GM19468 (cell line): ENCODE results near the gene ALKBH1.
"Not testable (repeated sequence)": the region's sequence is repeated elsewhere in the genome, so short reads cannot be mapped to it uniquely, and the experiment has no call there.

Experiments used
- ATAC-seq: cut with Tn5 transposase; IDR thresholded peaks from one replicate; pipeline ENCODE4 v1.9.1; 2021; ENCODE audit warnings: mild to moderate bottlenecking, moderate library complexity, moderate number of reproducible peaks; ENCODE audit not compliant: unreplicated experiment; ENCODE audit errors: extremely low read depth

ALKBH1 gene

GRCh38 chr14:77681196-77682157, 26.3 kb downstream of the ALKBH1 start:
- ATAC-seq = no peak

GRCh38 chr14:77674931-77675330, 32.9 kb downstream of the ALKBH1 start:
- no peak for ATAC-seq

- no peak for ATAC-seq
Measured at GRCh38 chr14:77673193-77673592, 34.6 kb downstream of the ALKBH1 start.

DNA sequence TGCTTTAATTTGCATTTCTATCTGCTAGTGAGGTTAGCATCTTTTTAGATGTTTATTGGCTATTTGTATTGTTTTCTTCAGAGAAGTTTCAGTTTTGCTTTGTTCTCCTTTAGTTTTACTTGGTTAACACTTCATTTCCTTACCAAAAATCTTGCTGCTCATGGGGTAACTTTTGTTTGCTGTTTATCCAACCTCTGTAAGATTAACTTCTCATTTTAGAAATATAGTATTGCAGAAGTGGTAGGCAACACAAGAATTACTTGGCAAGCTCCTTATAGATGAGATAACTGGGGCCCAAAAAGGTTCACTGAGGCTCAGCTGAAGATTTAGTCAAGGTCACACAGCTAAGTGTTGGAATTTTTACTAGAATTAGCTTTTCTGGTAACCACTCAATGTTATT, 40.5 kb downstream of the ALKBH1 start:
- ATAC-seq = no peak

- ATAC-seq = no peak
Measured at GRCh38 chr14:77663293-77663692, 44.5 kb downstream of the ALKBH1 start.

- ATAC-seq = not testable (repeated sequence)
Measured at GRCh38 chr14:77661562-77661961, 46.3 kb downstream of the ALKBH1 start.

GRCh38 chr14:77660754-77661153, 47.1 kb downstream of the ALKBH1 start:
- ATAC-seq = no peak

- ATAC-seq = no peak
Measured at GRCh38 chr14:77659831-77660230, 48.0 kb downstream of the ALKBH1 start.

- ATAC-seq = no peak
Measured at GRCh38 chr14:77657280-77657679, 50.5 kb downstream of the ALKBH1 start.

DNA sequence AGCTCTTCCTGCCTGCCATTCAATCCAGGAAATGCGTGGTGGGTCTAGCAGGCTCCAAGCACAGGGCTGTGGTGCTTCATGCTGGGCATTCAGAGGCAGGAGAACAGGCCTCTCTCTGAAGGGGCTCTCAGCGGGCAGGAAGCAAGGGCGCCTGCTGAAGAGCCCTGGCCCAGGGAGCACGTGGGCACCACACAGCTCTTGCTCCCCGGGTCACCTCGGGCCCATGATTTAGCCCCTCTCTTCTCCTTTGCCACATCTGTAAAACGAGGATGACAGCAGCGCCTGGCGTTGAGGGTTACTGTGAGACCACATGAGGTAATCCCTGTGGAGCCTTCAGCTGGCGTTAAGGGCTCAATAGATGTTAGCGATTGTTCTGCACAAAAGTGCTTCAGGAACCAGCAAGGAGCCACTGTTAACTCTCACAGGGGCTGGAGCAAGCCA, 53.8 kb downstream of the ALKBH1 start:
- no peak for ATAC-seq

- no peak for ATAC-seq
Measured at GRCh38 chr14:77649326-77649725, 58.5 kb downstream of the ALKBH1 start.

DNA sequence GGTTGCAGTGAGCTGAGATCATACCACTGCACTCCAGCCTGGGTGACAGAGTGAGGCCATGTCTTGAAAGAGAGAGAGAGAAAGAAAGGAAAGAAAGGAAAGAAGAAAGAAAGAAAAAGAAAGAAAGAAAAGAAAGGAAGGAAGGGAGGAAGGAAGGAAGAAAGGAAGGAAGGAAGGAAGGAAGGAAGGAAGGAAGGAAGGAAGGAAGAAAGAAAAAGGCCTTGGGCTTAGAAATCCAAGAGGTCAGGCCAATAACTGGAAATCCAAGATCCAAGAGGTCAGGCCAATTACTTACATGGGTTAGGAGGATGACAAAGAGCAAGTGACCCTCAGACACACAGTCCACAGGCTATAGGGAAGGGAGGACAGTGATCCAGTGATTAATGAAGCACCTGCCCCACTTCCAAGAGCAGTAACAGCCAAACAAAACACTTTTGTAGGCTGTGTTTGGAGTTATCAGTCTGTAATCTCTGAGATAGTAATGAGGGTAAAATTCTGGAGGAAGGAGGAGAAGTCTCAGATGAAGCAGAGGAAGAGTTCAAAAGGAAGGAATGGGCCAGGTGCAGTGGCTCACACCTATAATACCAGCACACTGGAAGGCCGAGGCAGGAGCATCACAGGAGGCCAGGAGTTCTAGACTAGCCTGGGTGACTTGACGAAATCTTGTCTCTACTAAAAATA, 59.2 kb downstream of the ALKBH1 start:
- ATAC-seq = no peak

- no peak for ATAC-seq
Measured at GRCh38 chr14:77647853-77648252, 60.0 kb downstream of the ALKBH1 start.

DNA sequence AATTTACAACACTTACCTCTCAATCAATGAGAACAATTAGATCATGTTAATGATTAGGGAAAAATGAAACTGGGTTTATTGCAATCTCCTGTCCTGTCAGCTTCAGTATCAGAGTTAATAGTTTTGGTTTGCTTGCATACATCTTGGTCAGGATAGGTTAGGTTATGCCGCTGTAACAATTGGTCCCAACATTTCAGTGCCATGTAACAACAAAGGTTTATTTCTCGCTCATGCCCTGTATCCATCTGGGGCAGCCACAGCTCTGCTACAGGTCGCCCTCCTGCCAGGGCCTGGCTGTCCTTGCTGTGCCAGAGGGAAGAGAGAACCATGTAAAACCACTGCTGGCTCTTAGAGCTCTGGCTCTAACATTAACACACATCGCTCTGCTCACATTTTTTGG, 60.9 kb downstream of the ALKBH1 start:
- ATAC-seq = no peak

DNA sequence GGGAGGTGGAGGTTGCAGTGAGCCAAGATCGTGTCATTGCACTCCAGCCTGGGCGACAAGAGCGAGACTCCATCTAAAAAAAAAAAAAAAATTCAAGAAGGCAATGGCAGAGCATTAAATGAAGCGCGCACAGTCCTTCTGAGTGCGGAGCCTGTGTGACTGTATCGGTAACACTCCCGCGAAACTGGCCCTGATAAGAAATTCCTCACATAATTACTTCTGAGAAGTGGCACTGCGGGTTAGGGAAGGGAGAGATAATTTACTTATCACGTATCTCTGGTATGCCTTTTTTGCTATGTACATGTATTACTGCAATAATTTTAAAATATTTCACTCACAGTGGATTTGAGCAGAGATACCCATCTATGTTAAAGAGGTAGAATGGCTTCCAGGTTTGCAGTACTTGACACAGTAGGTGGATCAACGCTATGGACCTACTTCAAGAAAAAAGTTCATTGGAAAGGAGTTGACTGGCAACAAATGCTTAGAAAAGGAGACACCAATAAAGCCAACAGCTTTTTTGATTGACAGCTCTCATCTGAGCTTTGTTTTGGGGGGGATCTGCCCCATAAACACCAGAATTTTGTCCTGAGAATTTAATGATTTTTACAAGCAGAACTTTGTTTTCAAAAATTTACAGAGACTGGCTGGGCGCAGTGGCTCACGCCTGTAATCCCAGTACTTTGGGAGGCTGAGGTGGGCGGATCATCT, 62.1 kb downstream of the ALKBH1 start:
- no peak for ATAC-seq

GRCh38 chr14:77642407-77642806, 65.4 kb downstream of the ALKBH1 start:
- ATAC-seq = no peak

DNA sequence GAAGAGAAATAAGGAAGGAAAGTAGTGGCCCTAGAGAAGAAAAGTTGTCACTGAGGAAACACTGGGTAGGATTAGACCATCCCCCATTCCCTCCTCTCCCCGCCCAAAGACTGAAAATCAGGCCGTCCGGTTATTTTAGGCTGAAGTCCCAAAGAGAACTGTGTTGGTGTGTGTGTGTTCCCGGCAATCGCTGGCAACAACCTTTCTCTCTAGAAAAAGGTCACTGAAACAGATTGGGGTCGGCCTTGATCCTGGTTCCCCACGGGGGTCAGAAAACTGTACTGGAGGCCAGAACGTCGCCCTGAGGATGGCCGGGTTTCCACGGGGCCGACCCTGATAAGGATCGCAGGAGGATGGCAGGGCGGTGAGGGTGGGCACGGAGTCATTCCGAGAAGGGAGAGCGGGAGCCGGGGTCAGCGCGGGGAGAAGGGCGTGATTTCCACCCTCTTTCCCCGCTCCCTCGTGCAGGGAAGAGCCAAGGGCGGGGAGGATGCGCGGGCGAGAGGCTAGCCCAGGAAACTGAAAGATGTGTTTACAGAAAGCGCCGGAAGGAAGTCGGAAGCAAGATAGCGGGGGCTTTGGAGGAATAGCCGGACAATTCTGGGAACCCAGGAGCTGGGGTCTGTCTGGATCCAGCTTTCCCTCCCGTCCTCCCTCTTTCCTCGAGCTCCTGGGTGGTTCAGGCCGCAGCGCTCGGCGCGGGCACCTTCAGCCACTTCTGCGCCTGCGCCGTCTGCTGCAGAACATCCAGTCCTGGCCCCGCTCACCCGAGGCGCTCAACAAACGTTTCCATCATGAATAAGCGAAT, 66.1 kb downstream of the ALKBH1 start:
- ATAC-seq = no peak

DNA sequence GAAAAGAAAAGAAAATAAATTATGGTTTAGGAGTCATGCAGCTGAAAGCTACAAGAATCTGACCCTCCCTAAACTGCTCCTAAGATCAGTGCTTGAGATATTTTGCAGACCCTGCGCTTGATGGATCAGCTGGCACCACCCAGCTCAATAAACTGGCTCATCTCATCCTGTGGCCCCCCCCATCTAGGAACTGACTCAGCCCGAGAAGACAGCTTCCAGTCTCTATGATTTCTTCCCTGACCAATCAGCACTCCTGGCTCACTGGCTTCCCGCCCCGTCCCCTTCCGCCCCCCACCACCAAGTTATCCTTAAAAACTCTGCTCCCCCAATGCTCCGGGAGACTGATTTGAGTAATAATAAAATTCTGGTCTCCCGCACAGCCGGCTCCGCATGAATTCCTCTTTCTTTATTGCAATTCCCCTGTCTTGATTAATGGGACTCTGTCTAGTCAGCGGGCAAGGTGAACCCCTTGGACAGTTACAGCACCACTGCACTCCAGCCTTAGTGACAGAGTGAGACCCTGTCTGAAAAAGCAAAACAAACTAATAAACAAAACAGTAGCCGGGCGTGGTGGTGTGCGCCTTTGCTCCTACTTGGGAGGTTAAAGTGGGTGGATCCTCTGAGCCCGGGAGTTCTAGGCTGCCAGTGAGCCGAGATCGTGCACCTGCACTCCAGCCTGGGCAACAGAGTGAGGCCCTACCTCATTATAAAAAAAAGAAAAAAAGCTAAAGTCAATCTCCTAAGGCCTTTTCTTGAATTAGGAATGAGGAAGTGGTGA, 66.9 kb downstream of the ALKBH1 start:
- ATAC-seq = no peak

DNA sequence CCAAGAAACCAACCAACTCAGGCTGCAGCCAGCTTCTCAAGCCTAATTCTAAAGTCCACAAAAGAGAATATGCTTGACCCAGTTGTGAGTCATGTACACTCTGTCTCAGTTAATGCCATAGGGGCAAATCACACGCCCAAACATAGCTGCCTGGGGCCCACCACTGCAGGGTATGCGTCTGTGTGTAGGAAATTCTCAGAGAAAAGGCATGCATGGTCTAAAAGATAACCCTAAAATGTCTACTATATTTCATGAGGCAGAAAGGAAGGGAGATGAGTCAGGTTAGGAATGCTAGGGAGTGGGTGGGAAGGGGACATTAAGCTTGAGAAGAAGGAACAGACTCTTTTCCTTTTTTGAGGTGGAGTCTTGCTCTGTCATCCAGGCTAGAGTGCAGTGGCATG, 69.1 kb downstream of the ALKBH1 start:
- ATAC-seq = no peak
